Hepatocyte (in vitro differentiated cells): ENCODE results near the gene PIKFYVE. TPM values are rescaled to one million over a fixed set of nuclear protein-coding genes. Genes with fewer than 3 reads are reported as not detected.

Source experiments
- DNase-seq: peaks from one replicate; pipeline ENCODE4 v3.0.0-alpha.2; 2016; ENCODE audit warnings: low spot score
- H2AFZ ChIP-seq: fragments of 200-600 bp; sonication (generic); 2 replicates; pipeline ENCODE4 v1.6.0; 2016; ENCODE audit warnings: antibody characterized with exemption, mild to moderate bottlenecking
- H3K27ac ChIP-seq: fragments of 200-600 bp; sonication (generic); 2 replicates; pipeline ENCODE4 v1.5.1; 2016; ENCODE audit warnings: mild to moderate bottlenecking
- H3K27me3 ChIP-seq: fragments of 200-600 bp; sonication (generic); 2 replicates; pipeline ENCODE4 v1.6.1; 2016
- H3K36me3 ChIP-seq: fragments of 200-600 bp; sonication (generic); replicated peaks from 2 replicates; pipeline ENCODE4 v1.5.1; 2016; ENCODE audit warnings: low read depth; ENCODE audit not compliant: insufficient read depth
- H3K4me1 ChIP-seq: fragments of 200-600 bp; sonication (generic); 2 replicates; pipeline ENCODE4 v1.5.1; 2016; ENCODE audit warnings: mild to moderate bottlenecking, moderate library complexity; ENCODE audit not compliant: insufficient read depth
- H3K4me2 ChIP-seq: fragments of 200-600 bp; sonication (generic); 2 replicates; pipeline ENCODE4 v1.6.0; 2016
- H3K4me3 ChIP-seq: fragments of 200-600 bp; sonication (generic); 2 replicates; pipeline ENCODE4 v1.5.1; 2016; ENCODE audit warnings: mild to moderate bottlenecking
- H3K79me2 ChIP-seq: fragments of 200-600 bp; sonication (generic); 2 replicates; pipeline ENCODE4 v1.6.0; 2017; ENCODE audit warnings: mild to moderate bottlenecking
- H3K9me2 ChIP-seq: fragments of 200-600 bp; sonication (generic); replicated peaks from 2 replicates; pipeline ENCODE4 v1.6.0; 2017; ENCODE audit warnings: mild to moderate bottlenecking; ENCODE audit not compliant: insufficient read depth
- H3K9me3 ChIP-seq: fragments of 200-600 bp; sonication (generic); 2 replicates; pipeline ENCODE4 v1.5.1; 2016; ENCODE audit warnings: low read depth, mild to moderate bottlenecking
- H4K20me1 ChIP-seq: fragments of 200-600 bp; sonication (generic); 2 replicates; pipeline ENCODE4 v1.6.0; 2016; ENCODE audit warnings: mild to moderate bottlenecking; ENCODE audit not compliant: insufficient read depth, poor library complexity, severe bottlenecking
- EZH2 ChIP-seq: fragments of 200-600 bp; sonication (generic); IDR thresholded peaks from 2 replicates; pipeline ENCODE4 v1.6.1; 2016; ENCODE audit warnings: antibody characterized with exemption, mild to moderate bottlenecking, borderline replicate concordance
- EZH2phosphoT487 ChIP-seq: fragments of 200-600 bp; sonication (generic); IDR thresholded peaks from one replicate; pipeline ENCODE4 v1.6.1; 2018; ENCODE audit warnings: antibody characterized with exemption, mild to moderate bottlenecking, low read depth, moderate library complexity; ENCODE audit not compliant: unreplicated experiment, severe bottlenecking
- WGBS: methylation state at CpG from one replicate; pipeline ENCODE4 v1.1.6; 2016; ENCODE audit warnings: low lambda C conversion rate; ENCODE audit errors: missing lambda C conversion rate; 5-methylcytosine and 5-hydroxymethylcytosine counted together
- polyA plus RNA-seq: library from polyadenylated mRNA; unstranded; fragments of >200 nt; fragmentation: Nextera tagmentation; extraction: Ambion mirVana; gene quantifications from 2 replicates; pipeline ENCODE4 v1.2.1, GENCODE V29; 2016
- total RNA-seq: library from RNA; depleted of rRNA; stranded (reverse); fragments of >200 nt; gene quantifications from 2 replicates; pipeline ENCODE4 v1.2.3, GENCODE V29; 2014
- TF ChIP-seq, protein P1 (sequence below): fragments of 200-600 bp; sonication (generic); IDR thresholded peaks from 2 replicates; pipeline ENCODE4 v1.5.1; 2016; ENCODE audit warnings: antibody characterized with exemption, mild to moderate bottlenecking; ENCODE audit not compliant: poor library complexity

The PIKFYVE gene
- total and polyA plus RNA-seq, 2 experiments from 2014 or later: 6.1 to 30.3 TPM

DNA sequence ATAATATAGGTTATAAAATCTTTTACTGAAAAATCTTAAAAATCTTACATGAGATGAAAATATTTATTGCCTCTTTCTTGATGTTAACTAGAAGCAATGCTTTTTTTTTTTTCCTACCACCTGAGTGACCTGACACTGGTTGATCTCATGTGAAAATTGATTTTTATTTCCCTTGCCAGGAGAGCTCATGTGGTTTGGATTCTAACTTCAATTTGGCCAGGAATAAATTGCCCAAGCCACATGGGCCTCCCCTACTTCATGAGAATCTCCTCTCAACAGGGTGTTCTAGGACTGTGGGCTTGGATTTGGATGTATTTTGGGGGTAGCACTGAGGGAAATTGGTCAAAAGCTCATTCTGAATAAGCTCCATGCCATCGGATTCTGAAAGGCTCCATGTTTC is 31.3 kb upstream of the PIKFYVE start:
- WGBS: 94% methylated on average over 1 of the region's 1 CpG
- H3K36me3 ChIP-seq: no peaks in the 10 kb centered on the region

DNA sequence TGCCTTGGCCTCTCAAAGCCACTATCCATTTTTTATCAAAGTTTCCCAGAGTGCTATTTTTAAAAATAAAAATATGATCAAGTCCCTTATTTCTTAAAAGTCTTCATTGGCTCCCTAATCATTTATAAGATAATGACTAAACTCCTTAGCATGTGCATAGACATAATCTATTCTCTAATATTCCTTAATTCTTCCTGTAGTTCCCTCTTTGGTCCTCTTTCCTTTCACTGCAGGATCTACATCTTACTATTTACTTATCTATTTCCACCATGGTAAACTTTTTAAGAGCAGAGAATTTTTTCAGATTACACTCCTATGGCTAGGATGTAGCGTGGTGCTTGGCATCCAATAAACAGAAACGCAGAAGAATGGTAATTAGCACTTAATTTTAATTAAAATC is 30.2 kb upstream of the PIKFYVE start:
- no peak for TF ChIP-seq EZH2phosphoT487
- Histone ChIP-seq H3K9me2 (no peaks in the 10 kb centered on the region), H3K36me3 (no peaks in the 10 kb centered on the region), H3K4me1 (peaks cover 7% of the 10 kb centered on the region), H3K79me2 (no peaks in the 10 kb centered on the region), H3K27ac (no peak overlapping the region), H3K4me3 (no peak overlapping the region), H2AFZ (no peak overlapping the region), H3K4me2 (no peak overlapping the region), H3K9me3 (peaks cover 5% of the 10 kb centered on the region), H3K27me3 (no peaks in the 10 kb centered on the region), H4K20me1 (no peaks in the 10 kb centered on the region)
- WGBS: 80% methylated on average over 2 of the region's 2 CpGs
- no peak for DNase-seq

More for the DNA sequence above, 31.3 kb upstream of the PIKFYVE start:
- Histone ChIP-seq H3K9me3 (peaks cover 5% of the 10 kb centered on the region), H3K27me3 (no peaks in the 10 kb centered on the region), H4K20me1 (no peaks in the 10 kb centered on the region), H3K9me2 (no peaks in the 10 kb centered on the region), H2AFZ (no peak overlapping the region), H3K79me2 (no peaks in the 10 kb centered on the region), H3K4me2 (no peak overlapping the region), H3K4me1 (no peaks in the 10 kb centered on the region), H3K4me3 (no peak overlapping the region), H3K27ac (no peak overlapping the region)
- TF ChIP-seq, protein P1, sequence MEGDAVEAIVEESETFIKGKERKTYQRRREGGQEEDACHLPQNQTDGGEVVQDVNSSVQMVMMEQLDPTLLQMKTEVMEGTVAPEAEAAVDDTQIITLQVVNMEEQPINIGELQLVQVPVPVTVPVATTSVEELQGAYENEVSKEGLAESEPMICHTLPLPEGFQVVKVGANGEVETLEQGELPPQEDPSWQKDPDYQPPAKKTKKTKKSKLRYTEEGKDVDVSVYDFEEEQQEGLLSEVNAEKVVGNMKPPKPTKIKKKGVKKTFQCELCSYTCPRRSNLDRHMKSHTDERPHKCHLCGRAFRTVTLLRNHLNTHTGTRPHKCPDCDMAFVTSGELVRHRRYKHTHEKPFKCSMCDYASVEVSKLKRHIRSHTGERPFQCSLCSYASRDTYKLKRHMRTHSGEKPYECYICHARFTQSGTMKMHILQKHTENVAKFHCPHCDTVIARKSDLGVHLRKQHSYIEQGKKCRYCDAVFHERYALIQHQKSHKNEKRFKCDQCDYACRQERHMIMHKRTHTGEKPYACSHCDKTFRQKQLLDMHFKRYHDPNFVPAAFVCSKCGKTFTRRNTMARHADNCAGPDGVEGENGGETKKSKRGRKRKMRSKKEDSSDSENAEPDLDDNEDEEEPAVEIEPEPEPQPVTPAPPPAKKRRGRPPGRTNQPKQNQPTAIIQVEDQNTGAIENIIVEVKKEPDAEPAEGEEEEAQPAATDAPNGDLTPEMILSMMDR: no peak
- no peak for TF ChIP-seq EZH2phosphoT487
- TF ChIP-seq EZH2: no peak
- no peak for DNase-seq

DNA sequence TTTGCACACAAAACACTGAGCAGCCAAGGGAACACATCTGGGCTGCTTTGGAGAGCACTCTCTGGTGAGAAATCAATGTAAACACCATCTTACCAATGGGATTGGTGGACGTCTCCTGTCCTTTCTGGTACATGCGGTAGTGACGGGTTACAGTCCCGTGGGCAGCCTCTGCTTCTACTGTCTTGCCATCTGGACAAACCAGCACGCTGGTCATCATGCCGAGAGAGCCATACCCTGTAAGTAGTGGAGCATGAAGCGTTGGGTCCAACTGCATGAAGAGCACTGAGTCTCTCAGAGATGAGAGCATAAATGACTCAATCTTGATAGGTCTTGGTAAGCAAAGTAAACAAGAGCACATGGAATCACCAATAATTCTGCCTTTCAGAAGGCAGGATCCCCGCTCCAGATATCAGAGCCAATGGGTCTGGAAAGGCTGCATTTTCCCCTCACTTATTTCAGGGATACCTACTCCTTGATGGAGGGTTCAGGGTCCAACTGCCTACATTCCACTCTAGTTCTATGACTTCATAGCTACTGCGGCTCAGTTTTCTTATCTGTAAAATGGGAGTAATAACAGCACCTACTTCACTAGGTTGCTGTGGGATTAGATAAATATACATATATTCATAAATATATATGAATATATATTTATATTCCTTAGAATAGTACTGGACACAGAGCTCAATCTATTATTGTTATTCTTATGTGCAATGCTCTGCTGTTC is 26.1 kb upstream of the PIKFYVE start:
- Histone ChIP-seq H3K27me3 (no peaks in the 10 kb centered on the region), H3K9me3 (no peaks in the 10 kb centered on the region), H3K36me3 (no peaks in the 10 kb centered on the region), H2AFZ (no peak overlapping the region), H3K4me2 (peak overlapping the region; percentile 24), H3K4me3 (no peak overlapping the region), H3K9me2 (no peaks in the 10 kb centered on the region), H3K27ac (no peak overlapping the region), H3K79me2 (no peaks in the 10 kb centered on the region), H3K4me1 (peaks cover 7% of the 10 kb centered on the region), H4K20me1 (no peaks in the 10 kb centered on the region)
- DNase-seq: no peak
- TF ChIP-seq EZH2: no peak
- 92% methylated on average over 9 of the region's 9 CpGs for WGBS

DNA sequence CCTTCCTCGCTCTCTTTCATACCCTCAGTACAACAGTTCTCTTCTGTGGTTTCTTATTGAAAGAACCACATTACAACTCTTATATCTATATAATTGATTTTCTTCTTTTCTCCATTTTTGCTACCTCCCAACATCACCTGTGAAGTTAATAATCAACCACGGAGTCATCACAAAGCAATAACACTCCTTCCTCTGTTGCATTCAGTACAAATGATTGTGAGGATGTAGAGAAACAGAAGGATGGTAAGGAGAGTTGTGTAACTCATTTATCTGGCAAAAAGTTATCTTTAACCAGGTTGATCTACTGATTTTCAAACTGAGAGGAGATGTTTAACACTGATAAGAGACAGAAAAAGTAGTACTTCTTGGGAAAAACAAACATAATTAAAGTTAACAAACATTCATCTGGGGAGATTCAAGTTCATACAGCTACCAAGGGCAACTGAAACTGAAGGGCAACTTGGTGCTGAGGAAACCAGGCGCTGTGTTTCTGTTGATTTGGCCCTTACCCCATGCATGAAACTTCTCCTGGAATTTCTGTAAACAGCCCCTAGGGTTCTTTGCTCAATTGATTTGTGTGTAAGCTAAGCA is 25.3 kb upstream of the PIKFYVE start:
- no peaks in the 10 kb centered on the region for H4K20me1 ChIP-seq
- TF ChIP-seq, protein P1: no peak
- TF ChIP-seq EZH2 (no peak), EZH2phosphoT487 (no peak)
- no peaks in the 10 kb centered on the region for H3K36me3 ChIP-seq
- H3K9me2 ChIP-seq: no peaks in the 10 kb centered on the region
- no peak overlapping the region for H3K4me3 ChIP-seq
- peaks cover 7% of the 10 kb centered on the region for H3K4me1 ChIP-seq
- no peaks in the 10 kb centered on the region for H3K79me2 ChIP-seq
- WGBS: 81% methylated on average over 3 of the region's 3 CpGs
- H3K9me3 ChIP-seq: no peaks in the 10 kb centered on the region
- H3K4me2 ChIP-seq: peak overlapping the region; percentile 24
- H3K27me3 ChIP-seq: no peaks in the 10 kb centered on the region
- H2AFZ ChIP-seq: no peak overlapping the region
- H3K27ac ChIP-seq: peak overlapping the region; percentile 21
- no peak for DNase-seq
